Measurements from ENCODE around the gene CLRN3.

The CLRN3 gene, protein sequence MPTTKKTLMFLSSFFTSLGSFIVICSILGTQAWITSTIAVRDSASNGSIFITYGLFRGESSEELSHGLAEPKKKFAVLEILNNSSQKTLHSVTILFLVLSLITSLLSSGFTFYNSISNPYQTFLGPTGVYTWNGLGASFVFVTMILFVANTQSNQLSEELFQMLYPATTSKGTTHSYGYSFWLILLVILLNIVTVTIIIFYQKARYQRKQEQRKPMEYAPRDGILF

DNA sequence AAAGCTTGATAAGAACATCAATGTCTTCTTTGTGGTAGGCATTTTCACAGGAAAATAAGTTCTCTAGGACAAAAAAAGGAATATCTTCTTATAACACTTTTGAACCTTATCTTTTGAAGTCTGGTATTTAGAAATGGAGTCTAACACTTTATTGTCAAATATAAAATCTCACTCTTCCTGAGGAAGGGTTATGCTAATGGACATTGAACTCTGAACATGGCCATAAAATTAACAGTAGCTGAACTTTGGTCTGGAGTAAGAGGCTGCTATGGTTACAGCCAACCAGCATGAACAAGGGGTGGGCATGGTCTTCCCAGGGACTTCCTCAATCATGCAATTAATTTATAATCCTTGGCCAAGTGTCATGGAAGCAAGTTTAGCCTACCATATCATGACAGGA lies at the start of gene CLRN3:
TSS of gene CLRN3 (minus strand) at position 199 of the 400 bp plus-strand sequence. CDS start at position 42, 157 bp downstream.
- in situ Hi-C loops (cut with MboI; ENCODE audit: low sequenced_read_pairs), result no loop called here

DNA sequence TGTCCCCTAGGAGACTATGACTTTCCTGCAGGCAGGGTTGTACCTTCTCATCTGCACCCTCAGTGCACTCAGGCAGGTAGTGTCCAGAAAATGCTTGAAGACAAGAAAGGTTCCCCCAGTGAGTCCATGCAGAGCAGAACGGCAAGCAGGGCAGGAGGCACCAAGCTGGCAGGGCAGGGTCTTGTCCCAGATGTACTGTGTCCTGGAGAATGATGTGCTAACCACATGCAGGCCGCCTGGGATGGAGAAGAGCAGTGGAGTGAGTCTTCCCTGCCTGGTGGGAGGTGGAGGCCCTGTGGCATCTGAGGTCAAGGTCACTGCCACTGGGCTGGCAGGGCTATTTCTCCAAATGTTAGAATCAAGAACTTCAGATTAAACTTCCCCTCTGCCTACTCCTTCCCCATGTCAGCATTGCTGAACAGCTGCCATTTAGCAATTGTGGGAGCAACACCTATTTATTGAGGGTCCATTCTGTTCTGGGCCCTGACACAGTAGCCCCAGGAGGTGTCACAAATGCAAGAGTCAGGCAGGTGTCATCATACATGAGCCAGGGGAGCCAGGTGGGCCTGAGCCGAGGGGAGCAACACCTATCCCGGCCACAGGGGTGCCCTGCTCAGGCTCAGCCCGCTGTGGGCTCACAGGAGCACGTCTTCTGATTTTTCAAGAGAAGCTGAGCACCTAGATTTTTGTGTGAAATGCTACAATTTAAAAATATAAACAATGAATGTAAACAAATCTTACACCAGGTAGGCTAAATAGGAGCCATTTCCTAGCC lies 48.3 kb upstream of the CLRN3 start:
- in situ Hi-C loops (cut with MboI; ENCODE audit: low sequenced_read_pairs), result no loop called here

DNA sequence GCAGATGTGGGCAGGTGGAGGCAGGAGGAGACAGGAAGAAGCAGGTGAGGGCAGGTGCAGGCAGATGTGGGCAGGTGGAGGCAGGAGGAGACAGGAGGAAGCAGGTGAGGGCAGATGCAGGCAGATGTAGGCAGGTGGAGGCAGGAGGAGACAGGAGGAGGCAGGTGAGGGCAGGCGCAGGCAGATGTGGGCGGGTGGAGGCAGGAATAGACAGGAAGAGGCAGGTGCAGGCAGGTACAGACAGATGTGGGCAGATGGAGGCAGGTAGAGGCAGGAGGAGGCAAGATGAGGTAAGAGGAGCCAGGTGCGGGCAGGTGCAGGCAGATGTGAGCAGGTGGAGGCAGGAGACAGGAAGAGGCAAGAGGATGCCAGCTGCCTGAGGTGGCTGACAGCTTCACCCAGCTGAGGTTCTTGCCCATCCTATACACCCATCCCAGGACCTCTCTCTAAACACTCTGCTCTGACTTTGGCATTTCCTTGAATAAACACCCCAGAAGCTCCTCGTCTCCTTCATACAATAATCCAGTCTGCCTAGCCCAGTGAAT lies 47.1 kb upstream of the CLRN3 start:
- in situ Hi-C loops (cut with MboI; ENCODE audit: low sequenced_read_pairs), result no loop called here

DNA sequence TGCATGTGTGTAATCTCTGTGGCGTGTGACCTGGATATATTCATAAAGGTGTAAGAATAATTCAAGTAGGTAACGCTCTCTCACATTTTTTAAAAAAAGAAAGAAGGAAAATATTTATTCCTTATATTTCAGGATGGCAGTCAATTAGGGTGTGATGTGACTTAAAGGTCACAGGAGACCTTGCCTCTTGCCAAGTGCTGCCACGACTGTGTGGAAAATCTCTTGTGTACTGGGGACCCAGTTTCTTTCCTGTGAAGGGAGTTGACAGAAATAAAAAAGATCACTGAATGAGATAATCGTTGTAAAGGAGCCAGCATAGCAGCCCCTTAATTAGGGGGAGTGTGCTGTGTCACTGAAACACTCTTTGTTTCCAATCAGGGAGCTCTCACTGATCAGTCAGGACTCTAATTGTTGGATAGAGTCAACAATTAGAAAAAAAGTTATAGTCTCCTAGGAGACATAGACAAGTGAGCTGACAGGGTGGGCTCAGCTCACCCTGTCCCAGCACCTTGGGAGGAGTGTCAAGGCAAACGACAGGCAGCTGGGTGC lies 45.2 kb upstream of the CLRN3 start:
- in situ Hi-C loops (cut with MboI; ENCODE audit: low sequenced_read_pairs), result no loop called here

- in situ Hi-C loops (cut with MboI; ENCODE audit: low sequenced_read_pairs), result no loop called here
These were observed 44.3 kb upstream of the CLRN3 start for GRCh38 chr10:127937069-127937468.

DNA sequence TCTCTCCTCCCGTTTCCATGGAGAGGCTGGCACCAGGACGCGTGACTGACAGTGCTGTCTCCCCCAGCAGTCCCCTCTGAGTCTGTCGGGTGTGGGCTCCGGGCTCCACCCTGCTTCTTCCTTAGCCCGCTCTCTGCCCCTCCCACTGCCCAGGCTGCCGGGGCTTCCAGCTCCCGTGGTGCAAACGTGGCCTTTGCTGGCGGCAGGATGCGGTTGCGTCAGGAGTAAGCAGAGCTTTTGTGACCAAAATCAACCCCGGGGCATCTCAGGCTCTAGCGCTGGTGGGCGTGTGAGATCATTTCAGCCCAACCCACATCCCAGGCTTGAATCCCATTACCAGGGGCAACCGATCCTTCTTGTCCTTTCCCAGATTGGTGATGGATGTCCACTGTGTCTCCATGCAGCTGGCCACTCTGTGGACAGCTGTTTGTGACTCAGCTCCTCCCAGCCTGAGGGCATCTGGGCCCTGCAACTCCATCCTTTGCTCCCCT lies 42.4 kb upstream of the CLRN3 start:
- in situ Hi-C loops (cut with MboI; ENCODE audit: low sequenced_read_pairs), result no loop called here

DNA sequence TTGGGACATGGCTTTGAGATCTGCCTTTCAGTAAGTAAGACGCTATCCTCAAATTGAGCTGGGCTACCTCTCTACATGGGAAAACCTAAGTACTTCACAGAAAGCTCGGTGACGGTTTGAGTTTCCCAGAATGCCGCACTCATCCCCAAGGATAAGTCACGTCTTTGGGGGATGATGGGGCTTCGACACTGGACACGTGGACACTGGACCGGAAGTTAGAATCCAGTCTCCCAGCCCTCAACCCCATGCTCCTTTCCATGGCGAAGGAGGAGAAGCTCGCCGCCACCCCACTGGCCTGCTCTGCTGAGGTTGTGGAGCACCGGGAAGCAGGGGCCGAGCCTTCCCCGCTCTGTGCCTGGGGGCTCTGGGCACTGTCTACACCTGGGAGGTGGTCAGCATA lies 41.6 kb upstream of the CLRN3 start:
- in situ Hi-C loops (cut with MboI; ENCODE audit: low sequenced_read_pairs), result no loop called here

- in situ Hi-C loops (cut with MboI; ENCODE audit: low sequenced_read_pairs), result no loop called here
These were observed 40.5 kb upstream of the CLRN3 start for GRCh38 chr10:127933271-127933670.

DNA sequence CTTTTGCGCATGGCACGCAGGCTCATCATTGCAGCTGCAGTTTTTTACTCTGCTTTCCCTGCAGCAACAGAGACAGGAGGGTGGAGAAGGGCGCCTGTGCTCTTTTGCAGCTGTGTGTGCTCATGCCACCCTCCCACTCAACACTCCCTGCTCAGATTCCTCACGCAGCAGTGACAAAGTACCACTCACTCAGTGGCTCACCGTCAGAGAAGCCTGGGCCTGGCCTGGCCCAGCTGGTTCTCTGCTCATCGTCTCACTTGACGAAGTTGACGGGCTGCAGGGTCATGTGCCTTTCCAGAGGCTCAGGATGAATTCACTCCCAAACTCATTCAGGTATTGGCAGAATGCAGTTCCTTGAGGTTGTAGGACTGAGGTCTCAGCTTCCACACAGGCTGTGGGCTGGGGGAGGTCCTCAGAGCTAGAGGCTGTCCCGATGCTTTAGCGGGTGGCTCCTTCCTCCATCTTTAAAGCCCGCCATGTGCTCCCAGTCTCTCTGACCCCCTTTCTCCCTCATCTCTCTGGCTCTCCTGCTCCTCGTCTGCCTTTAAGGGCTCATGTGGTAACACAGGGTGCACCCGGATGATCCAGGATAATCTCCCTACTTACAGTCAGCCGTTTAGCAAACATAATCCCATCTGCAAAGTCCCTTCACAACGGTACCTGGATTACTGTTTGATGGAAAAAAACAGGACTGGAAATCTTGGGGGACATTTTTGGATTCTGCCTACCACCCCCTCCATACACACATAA lies 40.0 kb upstream of the CLRN3 start:
- in situ Hi-C loops (cut with MboI; ENCODE audit: low sequenced_read_pairs), result no loop called here

DNA sequence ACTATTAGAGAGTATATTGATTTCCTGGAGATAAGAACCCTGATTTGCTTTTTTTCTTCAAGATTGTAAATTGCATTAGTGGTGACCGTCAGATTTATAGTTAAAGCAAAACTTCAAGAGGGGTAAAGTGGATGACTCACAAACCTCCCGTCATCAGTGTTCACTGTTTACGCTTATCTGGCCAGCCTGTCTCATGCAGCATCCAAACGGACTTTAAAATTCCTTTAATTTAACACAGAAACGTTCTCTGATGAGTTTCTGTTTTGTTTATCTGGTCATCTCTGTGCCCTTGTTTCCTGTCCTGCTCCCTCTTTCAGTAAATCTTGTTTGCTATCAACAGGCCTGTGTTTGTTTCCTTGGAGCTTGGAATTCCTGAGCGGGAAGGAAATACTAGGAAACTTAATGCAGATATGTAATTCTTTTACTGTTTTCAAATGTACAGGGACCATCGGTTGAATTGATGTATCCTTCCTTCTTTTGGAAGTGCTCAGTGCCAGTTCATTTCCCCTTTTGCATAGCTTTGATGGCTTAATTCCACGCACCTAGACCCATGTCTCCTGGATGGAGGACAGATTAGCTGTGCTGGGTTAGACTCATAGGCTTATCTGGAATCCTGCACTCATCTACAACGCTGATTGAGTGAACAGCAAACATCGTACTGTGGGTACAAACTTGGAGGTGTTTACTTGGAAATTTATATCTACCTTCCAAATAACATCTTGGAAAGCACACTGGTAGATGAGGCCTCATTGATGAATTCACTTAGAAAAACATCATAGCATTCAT lies 35.5 kb upstream of the CLRN3 start:
- in situ Hi-C loops (cut with MboI; ENCODE audit: low sequenced_read_pairs), result no loop called here

- in situ Hi-C loops (cut with MboI; ENCODE audit: low sequenced_read_pairs), result no loop called here
These were observed 33.7 kb upstream of the CLRN3 start for GRCh38 chr10:127926455-127926854.

- in situ Hi-C loops (cut with MboI; ENCODE audit: low sequenced_read_pairs), result no loop called here
These were observed 32.9 kb upstream of the CLRN3 start for GRCh38 chr10:127925471-127926207.

GRCh38 chr10:127923646-127924045 lies 30.9 kb upstream of the CLRN3 start:
- in situ Hi-C loops (cut with MboI; ENCODE audit: low sequenced_read_pairs), result no loop called here

DNA sequence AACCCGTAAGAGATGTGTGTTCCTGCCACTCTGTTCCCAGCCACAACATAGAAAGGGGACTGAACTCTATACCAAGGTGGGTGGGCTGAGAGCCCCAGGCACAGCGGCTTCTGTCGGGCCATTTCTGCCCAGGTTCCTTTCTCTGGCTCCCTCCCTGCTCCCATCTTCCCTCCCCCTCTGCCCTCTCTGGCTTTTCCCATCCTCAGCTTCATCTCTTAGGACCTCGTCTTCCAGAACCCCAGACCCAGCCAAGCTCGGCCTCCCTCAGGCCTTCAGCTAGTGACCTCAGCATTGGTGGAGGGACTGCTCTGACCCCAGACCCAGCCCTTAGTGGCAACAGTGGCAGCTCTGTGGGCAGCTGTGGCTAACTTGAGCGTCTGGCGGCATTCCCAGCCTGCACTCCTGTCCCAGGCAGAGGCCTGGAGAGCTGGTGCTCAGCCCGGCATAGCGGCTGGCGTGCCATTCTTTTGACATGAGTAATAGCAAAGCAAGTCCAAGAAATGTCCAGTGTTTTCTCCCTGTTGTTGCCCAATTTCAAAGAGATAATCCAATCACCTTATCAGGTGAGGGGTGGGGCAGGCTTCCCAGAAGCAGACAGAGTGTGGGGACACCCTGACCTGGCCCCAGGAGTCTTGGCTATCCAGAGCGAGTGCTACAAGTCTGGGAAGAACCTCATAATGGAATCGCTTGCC lies 30.1 kb upstream of the CLRN3 start:
- in situ Hi-C loops (cut with MboI; ENCODE audit: low sequenced_read_pairs), result no loop called here

GRCh38 chr10:127922206-127922605 lies 29.5 kb upstream of the CLRN3 start:
- in situ Hi-C loops (cut with MboI; ENCODE audit: low sequenced_read_pairs), result no loop called here

DNA sequence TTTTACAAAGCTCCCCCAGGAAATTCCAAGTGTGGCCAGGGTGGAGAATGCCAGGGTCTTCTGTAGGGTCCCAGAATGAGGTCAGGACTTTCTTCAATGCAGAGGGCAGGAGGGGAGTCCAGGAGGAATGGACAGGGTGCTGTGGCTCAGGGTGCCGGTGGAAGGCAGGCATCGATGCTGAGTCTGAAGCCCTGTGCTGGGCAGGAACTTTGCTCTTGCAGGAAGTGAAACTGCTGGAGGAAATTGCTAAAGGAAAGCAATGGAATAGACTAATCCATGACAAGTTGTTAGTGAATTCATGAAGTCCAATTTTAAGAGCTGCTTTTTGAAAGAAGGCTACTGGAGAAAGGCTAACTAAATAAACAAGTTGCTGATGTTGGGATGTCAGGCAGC lies 29.0 kb upstream of the CLRN3 start:
- in situ Hi-C loops (cut with MboI; ENCODE audit: low sequenced_read_pairs), result no loop called here

DNA sequence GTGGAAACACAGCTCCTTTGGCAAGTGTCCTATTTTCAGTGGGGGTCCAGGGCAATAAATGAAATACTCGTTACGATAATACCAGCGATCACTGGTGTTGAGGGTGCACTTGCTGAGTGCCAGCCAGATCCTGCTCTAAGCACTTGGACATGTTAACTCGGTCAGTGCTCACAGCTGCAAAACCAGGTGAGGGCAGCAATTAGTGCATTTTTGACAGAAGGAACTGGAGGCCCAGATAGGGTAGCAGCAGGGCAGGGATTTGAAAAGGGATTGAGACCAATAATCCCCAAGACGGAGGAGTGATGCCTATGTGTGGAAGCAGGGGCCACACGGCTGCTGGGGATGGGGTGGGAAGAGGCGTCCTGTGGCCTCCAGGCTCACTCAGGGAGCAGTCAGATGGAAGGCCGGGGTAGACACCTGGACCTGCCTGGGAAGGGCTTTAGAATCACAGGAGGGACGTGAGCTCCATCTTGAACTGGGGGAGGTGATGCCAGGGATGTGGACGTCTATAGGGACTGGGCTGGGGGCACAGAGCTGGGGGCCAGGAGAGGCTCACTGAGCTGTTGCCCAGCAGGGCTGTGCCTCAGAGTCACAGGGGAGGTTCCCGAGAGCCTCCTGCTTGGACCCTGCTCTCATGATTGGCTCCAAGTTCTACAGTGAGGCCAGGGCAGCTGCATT lies 28.5 kb upstream of the CLRN3 start:
- in situ Hi-C loops (cut with MboI; ENCODE audit: low sequenced_read_pairs), result no loop called here

DNA sequence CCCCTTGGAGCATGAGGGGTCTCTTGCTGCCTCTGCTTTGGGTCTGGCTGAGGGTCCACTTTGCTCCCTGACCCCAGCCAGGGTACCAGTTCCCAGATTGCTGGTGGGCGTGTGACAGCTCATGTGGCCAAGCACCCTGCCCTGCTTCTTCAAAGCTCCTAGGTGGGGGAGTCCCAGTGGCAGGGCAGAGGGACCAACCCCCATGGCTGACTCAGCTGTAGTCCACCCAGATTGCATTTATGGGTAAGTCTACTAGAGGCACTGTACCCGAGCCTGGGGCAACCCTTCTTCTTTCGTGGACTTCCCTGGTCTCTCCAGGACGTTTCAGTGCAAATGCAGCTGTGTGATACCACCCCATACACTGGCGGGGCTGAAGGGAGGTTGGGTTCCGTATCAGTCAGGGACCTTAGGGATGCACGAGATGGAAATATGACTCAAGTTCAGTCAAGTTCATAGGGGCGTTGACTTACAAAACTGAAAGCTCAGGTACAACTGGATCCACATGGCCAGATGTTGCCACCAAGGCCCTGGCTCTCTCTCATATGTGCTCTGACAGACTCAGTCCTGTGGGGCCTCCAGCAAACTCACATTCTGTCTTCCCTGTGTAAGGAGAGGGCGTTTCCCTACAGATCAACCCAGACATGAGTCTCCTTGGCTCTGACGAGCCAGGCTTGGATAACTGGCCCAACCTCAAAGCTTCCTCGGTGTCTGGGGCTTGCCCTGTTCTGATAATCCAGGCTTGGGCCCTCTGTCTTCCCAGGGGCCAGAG lies 27.7 kb upstream of the CLRN3 start:
- in situ Hi-C loops (cut with MboI; ENCODE audit: low sequenced_read_pairs), result no loop called here
